Measurements from ENCODE around the gene VEZF1.

Gene VEZF1

GRCh38 chr17:57985675-57985974 lies 2.4 kb downstream of the VEZF1 start:
- H3K27ac ChIP-seq (ENCODE audit: low read length), result no peak overlapping the region
- peaks cover 56% of the 10 kb centered on the region for H3K79me2 ChIP-seq (ENCODE audit: low read length)
- peaks cover 21% of the 10 kb centered on the region for H3K36me3 ChIP-seq (replicated peaks; ENCODE audit: low read depth, low read length)
- H3K27me3 ChIP-seq (ENCODE audit: low read depth, low read length), result no peaks in the 10 kb centered on the region
- H3K4me3 ChIP-seq (ENCODE audit: low read length), result no peak overlapping the region
- peaks cover 17% of the 10 kb centered on the region for H3K4me1 ChIP-seq (ENCODE audit: low read length)
- no peaks in the 10 kb centered on the region for H3K9me3 ChIP-seq (ENCODE audit: insufficient read depth, low read length)
- H3K4me2 ChIP-seq (ENCODE audit: low read length), result no peak overlapping the region
- H2AFZ ChIP-seq (ENCODE audit: low read depth, low read length), result no peak overlapping the region
- TF ChIP-seq EZH2phosphoT487 (IDR thresholded peaks at IDR 0.05; ENCODE audit: low read depth) (no peak), CTCF (IDR thresholded peaks at IDR 0.05; ENCODE audit: low read depth, low read length) (no peak)
- peaks cover 53% of the 10 kb centered on the region for H4K20me1 ChIP-seq (ENCODE audit: insufficient read depth, low read length)
- H3K9ac ChIP-seq (ENCODE audit: low read length), result no peak overlapping the region

GRCh38 chr17:57984936-57985674 lies 2.9 kb downstream of the VEZF1 start:
- no peak overlapping the region for H3K27ac ChIP-seq (ENCODE audit: low read length)
- no peaks in the 10 kb centered on the region for H3K27me3 ChIP-seq (ENCODE audit: low read depth, low read length)
- no peak for TF ChIP-seq CTCF (IDR thresholded peaks at IDR 0.05; ENCODE audit: low read depth, low read length)
- no peak for TF ChIP-seq EZH2phosphoT487 (IDR thresholded peaks at IDR 0.05; ENCODE audit: low read depth)
- H3K4me2 ChIP-seq (ENCODE audit: low read length), result no peak overlapping the region
- H2AFZ ChIP-seq (ENCODE audit: low read depth, low read length), result no peak overlapping the region
- peaks cover 26% of the 10 kb centered on the region for H3K36me3 ChIP-seq (replicated peaks; ENCODE audit: low read depth, low read length)
- H3K9me3 ChIP-seq (ENCODE audit: insufficient read depth, low read length), result no peaks in the 10 kb centered on the region
- H3K4me3 ChIP-seq (ENCODE audit: low read length), result no peak overlapping the region
- peaks cover 56% of the 10 kb centered on the region for H3K79me2 ChIP-seq (ENCODE audit: low read length)
- no peak overlapping the region for H3K9ac ChIP-seq (ENCODE audit: low read length)
- peaks cover 17% of the 10 kb centered on the region for H3K4me1 ChIP-seq (ENCODE audit: low read length)
- H4K20me1 ChIP-seq (ENCODE audit: insufficient read depth, low read length), result peaks cover 53% of the 10 kb centered on the region

- Histone ChIP-seq H3K9me3 (ENCODE audit: insufficient read depth, low read length) (no peaks in the 10 kb centered on the region), H3K9ac (ENCODE audit: low read length) (no peak overlapping the region), H2AFZ (ENCODE audit: low read depth, low read length) (no peak overlapping the region), H3K36me3 (replicated peaks; ENCODE audit: low read depth, low read length) (peaks cover 28% of the 10 kb centered on the region), H4K20me1 (ENCODE audit: insufficient read depth, low read length) (peaks cover 53% of the 10 kb centered on the region), H3K27ac (ENCODE audit: low read length) (no peak overlapping the region), H3K4me2 (ENCODE audit: low read length) (no peak overlapping the region), H3K79me2 (ENCODE audit: low read length) (peaks cover 56% of the 10 kb centered on the region), H3K27me3 (ENCODE audit: low read depth, low read length) (no peaks in the 10 kb centered on the region), H3K4me1 (ENCODE audit: low read length) (peaks cover 17% of the 10 kb centered on the region), H3K4me3 (ENCODE audit: low read length) (no peak overlapping the region)
- TF ChIP-seq CTCF (IDR thresholded peaks at IDR 0.05; ENCODE audit: low read depth, low read length), result no peak
- TF ChIP-seq EZH2phosphoT487 (IDR thresholded peaks at IDR 0.05; ENCODE audit: low read depth), result no peak
These were observed 3.7 kb downstream of the VEZF1 start for GRCh38 chr17:57984261-57984890.

GRCh38 chr17:57983446-57983845 lies 4.6 kb downstream of the VEZF1 start:
- no peaks in the 10 kb centered on the region for H3K9me3 ChIP-seq (ENCODE audit: insufficient read depth, low read length)
- H3K27me3 ChIP-seq (ENCODE audit: low read depth, low read length), result no peaks in the 10 kb centered on the region
- H3K4me1 ChIP-seq (ENCODE audit: low read length), result peaks cover 12% of the 10 kb centered on the region
- no peak overlapping the region for H2AFZ ChIP-seq (ENCODE audit: low read depth, low read length)
- peaks cover 56% of the 10 kb centered on the region for H3K79me2 ChIP-seq (ENCODE audit: low read length)
- H3K36me3 ChIP-seq (replicated peaks; ENCODE audit: low read depth, low read length), result peaks cover 37% of the 10 kb centered on the region
- H3K4me3 ChIP-seq (ENCODE audit: low read length), result no peak overlapping the region
- H3K27ac ChIP-seq (ENCODE audit: low read length), result no peak overlapping the region
- TF ChIP-seq EZH2phosphoT487 (IDR thresholded peaks at IDR 0.05; ENCODE audit: low read depth), result no peak
- H3K4me2 ChIP-seq (ENCODE audit: low read length), result no peak overlapping the region
- H3K9ac ChIP-seq (ENCODE audit: low read length), result no peak overlapping the region
- peaks cover 53% of the 10 kb centered on the region for H4K20me1 ChIP-seq (ENCODE audit: insufficient read depth, low read length)

Measured in OCI-LY3 (cell line).